CD4-positive, alpha-beta T cell (primary cell): ENCODE data around the gene WWOX. TPM values are rescaled to one million over a fixed set of nuclear protein-coding genes. Genes with fewer than 3 reads are reported as not detected.

ENCODE experiments used
- ATAC-seq: fragments of 200-7000 bp; cut with Tn5 transposase; one replicate; pipeline ENCODE4 v1.10.0; 2022; ENCODE audit warnings: mild to moderate bottlenecking; ENCODE audit not compliant: poor library complexity
- CTCF ChIA-PET: fragments of 350-600 bp; sonication (Branson Sonifier 250); formaldehyde crosslinking; loops from one replicate; lab custom pipeline; 2021; ENCODE audit warnings: antibody characterized with exemption, inconsistent platforms; lab: Charles Lee
- POLR2A ChIA-PET: fragments of 350-600 bp; sonication (Branson Sonifier 250); formaldehyde crosslinking; loops from one replicate; lab custom pipeline; 2021; ENCODE audit warnings: antibody characterized with exemption, inconsistent platforms; lab: Charles Lee
- DNase-seq, 14 experiments: peaks; one replicate each; pipeline ENCODE4 v3.0.0-alpha.2; 2013 to 2020; ENCODE audit warnings: mixed read lengths in 2 of 14
- H3K27ac ChIP-seq, 2 donors: one replicate each; pipeline versions ENCODE4 v1.5.1 to v1.7.0; 2013; ENCODE audit warnings: low read length in 2 of 2, low read depth in 1 of 2, mild to moderate bottlenecking in 1 of 2
- H3K27me3 ChIP-seq, 2 experiments: 1 replicate in 1 of 2; 2 replicates in 1 of 2; pipeline versions ENCODE4 v1.6.1 to v1.7.0; 2013; ENCODE audit warnings: low read length in 2 of 2, control low read depth in 1 of 2, mild to moderate bottlenecking in 1 of 2, moderate library complexity in 1 of 2; ENCODE audit not compliant: insufficient read depth in 2 of 2, control insufficient read depth in 1 of 2
- H3K36me3 ChIP-seq: one replicate; pipeline ENCODE4 v1.6.1; 2013; ENCODE audit warnings: low read length, control low read depth; ENCODE audit not compliant: insufficient read depth
- H3K4me1 ChIP-seq: one replicate; pipeline ENCODE4 v1.6.1; 2013; ENCODE audit warnings: low read length, control low read depth; ENCODE audit not compliant: insufficient read depth
- H3K4me3 ChIP-seq: one replicate; pipeline ENCODE4 v1.5.1; 2013; ENCODE audit warnings: mild to moderate bottlenecking, low read length, moderate library complexity
- H3K9me3 ChIP-seq, 2 experiments: 1 replicate in 1 of 2; 2 replicates in 1 of 2; pipeline versions ENCODE4 v1.6.1 to v1.7.0; 2013; ENCODE audit warnings: low read length in 2 of 2, mild to moderate bottlenecking in 2 of 2, control low read depth in 1 of 2, moderate library complexity in 1 of 2; ENCODE audit not compliant: control insufficient read depth in 1 of 2, insufficient read depth in 1 of 2
- H3K27ac Mint-ChIP-seq: one replicate; pipeline ENCODE4 v1.8.0; 2020; ENCODE audit warnings: mixed read lengths
- H3K27me3 Mint-ChIP-seq: one replicate; pipeline ENCODE4 v1.8.0; 2021; ENCODE audit warnings: mixed read lengths
- H3K36me3 Mint-ChIP-seq: one replicate; pipeline ENCODE4 v1.8.0; 2021; ENCODE audit warnings: low read depth, mixed read lengths
- H3K4me1 Mint-ChIP-seq: one replicate; pipeline ENCODE4 v1.8.0; 2021; ENCODE audit warnings: low read depth, mixed read lengths
- H3K4me3 Mint-ChIP-seq: one replicate; pipeline ENCODE4 v1.8.0; 2020; ENCODE audit warnings: mild to moderate bottlenecking, mixed read lengths
- H3K9me3 Mint-ChIP-seq: one replicate; pipeline ENCODE4 v1.8.0; 2020; ENCODE audit warnings: mixed read lengths
- intact Hi-C, 2 experiments: fragments of 100-400 bp; cut with DNase I in 1 of 2; cut with micrococcal nuclease in 1 of 2; formaldehyde crosslinking; loops; one replicate each; pipeline versions ENCODE4 v1.15.1 to v1.9.0; 2023 to 2025; cut with DNase I, micrococcal nuclease
- total RNA-seq, 174 experiments: library from RNA in 2 of 174; stranded (reverse) in 2 of 174; gene quantifications; one replicate each; pipeline ENCODE4 v1.2.3 and lab custom pipeline; 2021 to 2026
- TF ChIP-seq, protein P1 (sequence below): fragments of 200-600 bp; IDR thresholded peaks from one replicate; pipeline ENCODE4 v1.8.0; 2022; ENCODE audit warnings: antibody characterized with exemption, mild to moderate bottlenecking

The WWOX gene
- total RNA-seq, 2 experiments from 2014 or later: 19.3 to 21.7 TPM

DNA sequence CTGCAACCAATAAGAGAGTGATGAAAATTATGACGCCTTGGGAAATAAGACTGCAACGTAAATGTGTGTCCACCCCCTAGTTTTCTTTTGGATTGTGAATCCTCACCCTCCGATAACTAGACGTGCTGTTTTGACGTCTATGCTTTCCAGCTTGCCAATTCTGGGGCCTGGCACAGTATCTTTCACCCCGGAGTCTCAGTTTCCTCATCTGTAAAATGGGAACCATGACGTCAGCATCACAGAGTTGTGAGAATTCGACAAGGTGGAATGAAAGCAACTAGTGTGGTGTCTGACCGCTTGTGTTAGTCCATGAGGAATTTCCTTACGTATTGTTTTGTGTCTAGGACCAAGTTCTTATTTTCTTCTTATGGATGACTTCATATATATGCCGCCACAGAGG, 37.7 kb downstream of the WWOX start:
- no peaks in the 10 kb centered on the region for H3K9me3 Mint-ChIP-seq
- Histone ChIP-seq H3K4me1 (no peaks in the 10 kb centered on the region), H3K36me3 (no peaks in the 10 kb centered on the region), H3K27ac (no peak overlapping the region), H3K4me3 (no peak overlapping the region), H3K27me3 (no peaks in the 10 kb centered on the region), H3K9me3 (no peaks in the 10 kb centered on the region)
- no peak overlapping the region for H3K4me3 Mint-ChIP-seq
- H3K4me1 Mint-ChIP-seq: peaks cover 8% of the 10 kb centered on the region
- no peaks in the 10 kb centered on the region for H3K27me3 Mint-ChIP-seq
- H3K27ac Mint-ChIP-seq: no peak overlapping the region
- CTCF ChIA-PET: no interaction called here
- H3K36me3 Mint-ChIP-seq: peaks cover 12% of the 10 kb centered on the region
- TF ChIP-seq, protein P1, sequence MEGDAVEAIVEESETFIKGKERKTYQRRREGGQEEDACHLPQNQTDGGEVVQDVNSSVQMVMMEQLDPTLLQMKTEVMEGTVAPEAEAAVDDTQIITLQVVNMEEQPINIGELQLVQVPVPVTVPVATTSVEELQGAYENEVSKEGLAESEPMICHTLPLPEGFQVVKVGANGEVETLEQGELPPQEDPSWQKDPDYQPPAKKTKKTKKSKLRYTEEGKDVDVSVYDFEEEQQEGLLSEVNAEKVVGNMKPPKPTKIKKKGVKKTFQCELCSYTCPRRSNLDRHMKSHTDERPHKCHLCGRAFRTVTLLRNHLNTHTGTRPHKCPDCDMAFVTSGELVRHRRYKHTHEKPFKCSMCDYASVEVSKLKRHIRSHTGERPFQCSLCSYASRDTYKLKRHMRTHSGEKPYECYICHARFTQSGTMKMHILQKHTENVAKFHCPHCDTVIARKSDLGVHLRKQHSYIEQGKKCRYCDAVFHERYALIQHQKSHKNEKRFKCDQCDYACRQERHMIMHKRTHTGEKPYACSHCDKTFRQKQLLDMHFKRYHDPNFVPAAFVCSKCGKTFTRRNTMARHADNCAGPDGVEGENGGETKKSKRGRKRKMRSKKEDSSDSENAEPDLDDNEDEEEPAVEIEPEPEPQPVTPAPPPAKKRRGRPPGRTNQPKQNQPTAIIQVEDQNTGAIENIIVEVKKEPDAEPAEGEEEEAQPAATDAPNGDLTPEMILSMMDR: no peak
- intact Hi-C loops: loop anchor here in 1 of 2 experiments (10.0 kb wide), 1 partner anchor 358 kb away; no protein-coding TSS in a partner anchor
- DNase-seq: no peak
- ATAC-seq: no peak
- POLR2A ChIA-PET: no interaction called here

DNA sequence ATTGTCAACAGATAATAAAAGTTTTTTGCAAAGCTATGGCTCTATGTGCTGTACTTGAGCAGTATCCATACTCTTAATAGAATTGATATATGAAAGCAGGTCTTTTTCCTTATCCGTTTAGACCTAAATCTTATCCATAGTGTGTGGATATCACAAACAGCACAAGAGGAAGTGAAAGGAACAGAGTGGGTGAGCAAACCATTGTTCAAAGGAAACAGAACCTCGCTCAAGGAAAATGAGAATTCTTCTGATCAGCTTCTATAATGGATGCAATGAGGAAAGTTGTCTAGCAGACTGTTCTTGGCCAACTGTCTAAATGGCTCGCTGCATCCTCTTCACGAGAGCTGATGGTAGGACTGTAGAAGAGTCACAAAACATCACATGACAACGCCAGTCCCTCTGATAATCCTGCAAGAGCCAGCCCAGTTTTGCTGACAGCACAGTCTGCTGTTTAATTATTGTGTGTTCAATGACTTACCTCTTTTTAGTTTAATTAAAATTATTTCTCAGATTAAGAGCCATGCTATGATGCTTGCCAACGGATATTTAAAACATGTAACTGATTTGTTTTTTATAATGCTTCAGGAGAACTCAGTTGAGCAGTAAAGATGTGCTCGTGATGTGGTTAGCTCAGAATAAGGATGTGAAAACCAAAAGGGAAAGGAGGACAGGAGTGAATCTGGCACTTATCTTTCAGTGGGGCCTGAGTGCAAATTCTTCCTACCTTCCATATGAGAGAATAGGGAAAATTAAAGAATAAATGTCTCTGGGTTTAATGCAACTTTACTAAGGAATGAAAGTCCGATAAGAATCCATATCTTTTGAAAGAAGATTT, 38.5 kb downstream of the WWOX start:
- Histone ChIP-seq H3K27me3 (no peaks in the 10 kb centered on the region), H3K4me3 (no peak overlapping the region), H3K9me3 (no peaks in the 10 kb centered on the region), H3K4me1 (no peaks in the 10 kb centered on the region), H3K36me3 (no peaks in the 10 kb centered on the region), H3K27ac (no peak overlapping the region)
- H3K4me1 Mint-ChIP-seq: peaks cover 8% of the 10 kb centered on the region
- no peak overlapping the region for H3K27ac Mint-ChIP-seq
- no peaks in the 10 kb centered on the region for H3K9me3 Mint-ChIP-seq
- H3K27me3 Mint-ChIP-seq: no peaks in the 10 kb centered on the region
- H3K36me3 Mint-ChIP-seq: peaks cover 5% of the 10 kb centered on the region
- ATAC-seq (no peak), DNase-seq (no peak)
- no peak overlapping the region for H3K4me3 Mint-ChIP-seq
- intact Hi-C loops: loop anchor here in 1 of 2 experiments (10.0 kb wide), 1 partner anchor 357 kb away; no protein-coding TSS in a partner anchor
- CTCF ChIA-PET: no interaction called here
- TF ChIP-seq, protein P1: no peak
- POLR2A ChIA-PET: no interaction called here

DNA sequence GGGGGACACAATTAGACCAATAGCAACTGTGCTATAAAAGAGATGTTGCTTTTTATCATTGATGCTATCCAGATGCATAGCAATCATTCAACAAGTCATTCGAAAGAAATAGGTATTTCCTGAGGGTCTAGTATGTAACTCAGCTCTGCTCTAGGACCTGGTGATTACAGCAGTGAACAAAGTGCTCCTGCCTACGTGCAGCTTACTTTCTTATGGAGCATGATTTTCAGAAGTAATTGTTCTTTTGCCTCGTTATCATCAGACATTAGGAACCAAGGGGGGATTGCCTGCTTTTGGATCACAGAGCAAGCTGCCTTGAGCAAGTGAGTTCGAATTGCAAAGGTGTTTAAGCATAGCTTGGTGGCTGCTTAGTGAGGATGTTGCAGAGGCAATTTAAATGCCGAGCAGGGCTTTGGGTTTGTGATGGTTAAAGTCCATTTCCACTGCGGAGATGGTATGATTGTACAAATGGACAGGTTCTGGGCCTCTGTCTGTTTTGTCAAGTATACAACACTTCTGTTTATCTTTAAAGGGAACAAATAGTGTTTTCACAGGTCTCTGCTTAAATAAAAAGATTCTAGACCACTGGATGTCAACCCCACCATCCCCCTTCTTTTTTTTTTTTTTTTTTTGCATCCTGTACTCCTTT, 41.5 kb downstream of the WWOX start:
- CTCF ChIA-PET: no interaction called here
- no peak overlapping the region for H3K4me3 Mint-ChIP-seq
- POLR2A ChIA-PET: no interaction called here
- intact Hi-C loops: no loop called here
- Histone ChIP-seq H3K27ac (no peak overlapping the region), H3K9me3 (no peaks in the 10 kb centered on the region), H3K27me3 (no peaks in the 10 kb centered on the region), H3K4me1 (no peaks in the 10 kb centered on the region), H3K4me3 (no peak overlapping the region), H3K36me3 (no peaks in the 10 kb centered on the region)
- H3K4me1 Mint-ChIP-seq: no peaks in the 10 kb centered on the region
- DNase-seq (no peak), ATAC-seq (no peak)
- no peaks in the 10 kb centered on the region for H3K9me3 Mint-ChIP-seq
- H3K36me3 Mint-ChIP-seq: no peaks in the 10 kb centered on the region
- TF ChIP-seq, protein P1: no peak
- no peak overlapping the region for H3K27ac Mint-ChIP-seq
- H3K27me3 Mint-ChIP-seq: no peaks in the 10 kb centered on the region
